HAP-1 (cell line): ENCODE measurements around the gene ITIH6.
"Not testable (repeated sequence)": the region's sequence is repeated elsewhere in the genome, so short reads cannot be mapped to it uniquely, and the experiment has no call there.

Experiments used
- DNase-seq, 2 experiments: peaks; one replicate each; pipeline ENCODE4 v3.0.0-alpha.2; 2016 to 2020; ENCODE audit warnings: low spot score in 2 of 2
- H3K27me3 ChIP-seq: fragments of 250-450 bp; sonication (Bioruptor Pico); 2 replicates; pipeline ENCODE4 v1.5.1; 2020; ENCODE audit warnings: low read depth, mild to moderate bottlenecking, moderate library complexity
- H3K36me3 ChIP-seq: fragments of 250-450 bp; sonication (Bioruptor Pico); replicated peaks from 2 replicates; pipeline ENCODE4 v1.5.1; 2020; ENCODE audit warnings: mild to moderate bottlenecking
- H3K4me1 ChIP-seq: fragments of 250-450 bp; sonication (Bioruptor Pico); 2 replicates; pipeline ENCODE4 v1.5.1; 2020; ENCODE audit warnings: mild to moderate bottlenecking
- H3K4me3 ChIP-seq: fragments of 250-450 bp; sonication (Bioruptor Pico); 2 replicates; pipeline ENCODE4 v1.5.1; 2020; ENCODE audit warnings: mild to moderate bottlenecking, moderate library complexity
- H3K9me3 ChIP-seq: fragments of 250-450 bp; sonication (Bioruptor Pico); 2 replicates; pipeline ENCODE4 v1.5.1; 2020; ENCODE audit warnings: mild to moderate bottlenecking, moderate library complexity
- in situ Hi-C: fragments of 300-500 bp; cut with MboI; formaldehyde crosslinking; loops from 3 replicates; pipeline ENCODE4 v1.14.3; 2020; ENCODE audit warnings: low sequenced_read_pairs, inconsistent platforms, mixed read lengths

The ITIH6 gene

DNA sequence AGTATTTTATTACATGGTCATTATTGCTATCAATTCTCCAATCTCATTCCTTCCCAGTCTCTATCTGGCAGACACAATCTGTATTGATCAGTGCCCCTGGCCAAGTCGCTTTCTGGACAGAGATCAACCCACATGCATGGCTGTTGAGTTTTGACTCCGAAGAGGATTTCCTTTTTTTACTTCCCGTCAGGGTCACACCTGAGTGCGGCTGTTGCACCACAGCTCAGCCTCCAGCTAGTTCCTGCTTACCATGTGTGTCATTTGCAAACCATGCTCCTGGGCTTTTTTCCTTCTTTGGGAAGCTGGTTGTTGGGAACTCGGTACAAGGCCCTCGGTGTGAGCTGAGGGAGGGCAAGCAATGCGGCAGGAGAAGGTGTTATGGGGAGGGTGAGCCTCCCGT, 21.1 kb upstream of the ITIH6 start:
- in situ Hi-C loops: loop anchor here (25.0 kb wide), 1 partner anchor 457 kb away; the partner anchor contains the start of gene WNK3
- no peak for DNase-seq
- Histone ChIP-seq H3K4me1 (peaks cover 5% of the 10 kb centered on the region), H3K27me3 (no peaks in the 10 kb centered on the region), H3K4me3 (no peak overlapping the region), H3K36me3 (peaks cover 21% of the 10 kb centered on the region), H3K9me3 (no peaks in the 10 kb centered on the region; the same call in 1 of the 2 replicates)

DNA sequence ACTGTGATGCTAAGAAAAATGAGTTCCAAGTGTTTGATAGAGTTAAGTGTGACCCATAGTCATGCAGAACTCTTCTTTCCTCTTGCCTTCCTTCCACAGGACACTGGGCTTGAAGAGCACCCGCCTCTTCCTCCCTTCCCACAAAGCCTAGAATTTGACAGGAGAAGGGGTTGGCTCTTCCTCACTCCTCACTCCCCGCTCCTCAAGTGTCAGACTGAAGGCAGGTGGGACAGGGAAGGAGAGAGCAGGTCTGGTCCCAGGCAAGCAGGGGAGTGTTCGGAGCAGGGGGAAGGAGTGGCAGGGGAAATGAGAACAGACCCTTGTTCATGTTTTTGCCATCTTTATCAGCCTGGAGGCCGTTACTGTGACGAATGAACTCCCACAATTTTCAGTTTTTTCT, 20.2 kb upstream of the ITIH6 start:
- Histone ChIP-seq H3K4me1 (peaks cover 5% of the 10 kb centered on the region), H3K4me3 (no peak overlapping the region), H3K36me3 (peaks cover 31% of the 10 kb centered on the region), H3K9me3 (no peaks in the 10 kb centered on the region; the same call in 1 of the 2 replicates), H3K27me3 (no peaks in the 10 kb centered on the region)
- DNase-seq: no peak
- in situ Hi-C loops: loop anchor here (25.0 kb wide), 1 partner anchor 456 kb away; the partner anchor contains the start of gene WNK3

- in situ Hi-C loops: loop anchor here (25.0 kb wide), 1 partner anchor 455 kb away; the partner anchor contains the start of gene WNK3
- DNase-seq: no peak
Observed at GRCh38 chrX:54817220-54817820, 19.3 kb upstream of the ITIH6 start.

DNA sequence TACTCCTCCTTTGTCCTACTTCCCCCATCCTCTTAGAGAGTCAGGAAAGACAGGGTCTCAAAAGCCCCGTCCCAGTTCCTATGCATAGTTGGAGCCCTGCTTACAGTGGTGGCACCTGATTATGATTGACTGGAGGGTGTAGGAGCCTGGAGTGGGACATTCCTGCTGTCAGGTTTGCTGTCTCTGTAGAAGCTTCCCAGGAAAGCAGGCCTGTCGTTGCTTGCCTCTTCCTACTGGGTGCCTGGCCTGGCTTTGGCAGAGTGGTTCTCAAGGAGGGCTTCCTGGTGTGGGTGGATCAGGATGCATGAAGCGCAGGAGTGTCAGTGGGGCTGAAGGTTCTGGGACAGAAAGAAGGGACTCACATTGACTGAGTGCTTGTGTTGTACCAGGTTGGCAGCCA, 14.3 kb upstream of the ITIH6 start:
- DNase-seq: no peak
- Histone ChIP-seq H3K4me1 (peaks cover 13% of the 10 kb centered on the region), H3K4me3 (no peak overlapping the region), H3K27me3 (no peaks in the 10 kb centered on the region), H3K36me3 (peaks cover 68% of the 10 kb centered on the region), H3K9me3 (no peaks in the 10 kb centered on the region)
- in situ Hi-C loops: loop anchor here (25.0 kb wide), 1 partner anchor 450 kb away; the partner anchor contains the start of gene WNK3

More at GRCh38 chrX:54817220-54817820, 19.3 kb upstream of the ITIH6 start:
- H3K9me3 ChIP-seq: no peaks in the 10 kb centered on the region; the same call in 1 of the 2 replicates
- peaks cover 40% of the 10 kb centered on the region for H3K36me3 ChIP-seq
- H3K27me3 ChIP-seq: no peaks in the 10 kb centered on the region
- peaks cover 5% of the 10 kb centered on the region for H3K4me1 ChIP-seq
- no peak overlapping the region for H3K4me3 ChIP-seq

DNA sequence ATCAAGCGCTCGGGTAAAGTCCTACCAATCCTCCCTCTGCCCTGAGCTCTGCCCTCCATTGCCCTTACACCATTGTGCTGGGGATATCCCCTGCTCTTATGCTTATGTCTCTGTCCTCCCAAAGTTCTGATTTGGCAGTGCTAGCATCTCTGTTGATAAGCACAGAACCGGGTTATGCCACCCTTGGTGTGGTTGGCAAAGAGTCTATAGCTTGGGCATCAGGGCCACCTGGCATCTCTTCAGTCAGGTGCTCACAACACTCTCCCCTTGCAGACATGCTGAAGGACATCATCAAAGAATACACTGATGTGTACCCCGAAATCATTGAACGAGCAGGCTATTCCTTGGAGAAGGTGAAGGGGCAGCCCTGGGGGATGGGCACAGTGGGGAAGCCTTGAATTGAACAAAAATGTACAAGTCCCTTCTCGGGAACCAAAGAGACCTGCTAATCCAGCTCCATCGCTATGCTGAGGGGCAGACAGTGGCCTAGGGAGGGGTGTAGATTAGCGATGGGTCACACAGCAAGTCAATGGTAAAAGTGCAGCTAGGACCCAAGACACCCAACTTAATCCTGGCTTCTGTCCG, 13.3 kb upstream of the ITIH6 start:
- H3K4me1 ChIP-seq: peaks cover 15% of the 10 kb centered on the region
- H3K36me3 ChIP-seq: peaks cover 68% of the 10 kb centered on the region
- H3K27me3 ChIP-seq: 0 out of 2 replicates have a peak, but pooled peaks cover 2% of the 10 kb centered on the region
- in situ Hi-C loops: loop anchor here (25.0 kb wide), 1 partner anchor 449 kb away; the partner anchor contains the start of gene WNK3
- H3K4me3 ChIP-seq: no peak overlapping the region
- H3K9me3 ChIP-seq: no peaks in the 10 kb centered on the region
- DNase-seq: no peak

GRCh38 chrX:54810532-54810931, 12.5 kb upstream of the ITIH6 start:
- Histone ChIP-seq H3K36me3 (peaks cover 60% of the 10 kb centered on the region), H3K4me1 (peaks cover 15% of the 10 kb centered on the region), H3K9me3 (no peaks in the 10 kb centered on the region), H3K27me3 (0 out of 2 replicates have a peak, but pooled peaks cover 4% of the 10 kb centered on the region), H3K4me3 (no peak overlapping the region)
- no peak for DNase-seq
- in situ Hi-C loops: loop anchor here (25.0 kb wide), 1 partner anchor 448 kb away; the partner anchor contains the start of gene WNK3

DNA sequence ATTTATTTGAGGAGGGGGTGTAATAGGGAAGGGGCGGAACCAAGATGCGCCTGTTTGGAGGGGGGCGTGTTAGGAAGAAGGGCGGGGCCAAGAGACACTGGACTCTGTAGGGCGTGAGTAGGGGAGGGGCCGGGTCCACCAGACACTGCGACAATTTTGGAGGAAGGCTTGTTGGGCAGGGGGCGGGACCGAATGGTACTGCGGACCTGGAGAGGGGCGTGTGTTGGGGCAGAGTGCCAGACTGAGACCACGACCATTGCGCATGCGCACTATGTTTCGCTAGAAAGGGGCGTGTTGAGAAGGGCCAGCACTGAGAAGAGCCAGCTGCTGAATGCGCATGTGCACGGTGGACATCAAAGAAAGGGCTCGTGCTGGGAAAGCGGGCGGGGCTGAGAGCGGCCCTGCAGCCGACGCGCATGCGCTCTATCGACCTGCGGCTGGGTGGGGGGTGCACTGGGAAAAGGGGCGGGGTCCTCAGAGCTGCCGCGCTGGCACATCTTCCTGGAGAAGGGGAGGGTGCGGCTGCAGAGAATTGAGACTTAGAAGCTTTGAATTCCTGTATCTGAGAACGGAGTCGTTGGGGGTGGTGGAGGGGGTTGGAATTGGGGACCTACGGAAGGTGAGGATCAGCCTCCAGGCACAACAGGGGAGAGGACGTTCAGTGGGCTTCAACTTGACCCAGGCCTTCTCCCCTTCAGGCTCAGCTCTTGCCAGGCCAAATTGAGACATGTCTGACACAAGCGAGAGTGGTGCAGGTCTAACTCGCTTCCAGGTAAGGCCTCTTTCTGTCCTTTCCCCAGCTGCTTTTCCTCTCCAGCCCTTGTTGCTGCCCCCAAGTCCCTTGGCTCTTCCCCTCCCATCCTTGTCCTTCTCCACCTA, 10.8 kb upstream of the ITIH6 start:
- Histone ChIP-seq H3K27me3 (0 out of 2 replicates have a peak, but pooled peaks cover 4% of the 10 kb centered on the region), H3K36me3 (peaks cover 43% of the 10 kb centered on the region), H3K4me1 (peaks cover 9% of the 10 kb centered on the region), H3K9me3 (no peaks in the 10 kb centered on the region), H3K4me3 (peak overlapping the region; percentile 58)
- peak; percentile 97 to 99 for DNase-seq
- in situ Hi-C loops: loop anchor here (25.0 kb wide), 1 partner anchor 447 kb away; the partner anchor contains the start of gene WNK3

DNA sequence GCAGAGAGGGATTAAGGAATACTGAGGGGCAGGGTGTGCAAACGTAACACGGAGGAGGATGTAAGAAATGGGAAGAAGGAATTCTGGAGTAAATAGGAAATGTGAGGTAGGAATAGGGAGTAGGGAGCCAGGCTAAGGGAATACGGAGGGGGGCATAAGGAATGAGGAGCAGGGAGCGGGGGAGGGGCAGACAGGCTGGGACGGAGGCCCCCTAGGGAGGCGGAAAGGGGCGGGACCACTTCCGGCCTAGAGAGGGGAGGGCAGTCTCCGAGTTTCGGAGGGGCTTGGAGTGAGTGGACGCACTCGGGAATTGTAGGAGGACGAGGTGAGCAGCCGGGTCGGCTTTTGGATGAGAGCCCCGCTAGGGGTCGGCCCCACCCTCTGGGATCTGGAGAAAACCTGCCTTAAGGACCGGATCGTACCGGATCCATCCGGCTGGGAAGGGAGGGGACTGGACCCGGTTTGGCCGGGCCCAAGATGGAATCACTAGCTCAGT, 10.1 kb upstream of the ITIH6 start:
- Histone ChIP-seq H3K27me3 (0 out of 2 replicates have a peak, but pooled peaks cover 4% of the 10 kb centered on the region), H3K9me3 (no peaks in the 10 kb centered on the region), H3K4me1 (peaks cover 9% of the 10 kb centered on the region), H3K4me3 (peak overlapping the region; percentile 58), H3K36me3 (peaks cover 36% of the 10 kb centered on the region)
- DNase-seq: peak; percentile 69 to 93
- in situ Hi-C loops: loop anchor here (25.0 kb wide), 1 partner anchor 446 kb away; the partner anchor contains the start of gene WNK3

- in situ Hi-C loops: loop anchor here (25.0 kb wide), 1 partner anchor 445 kb away; the partner anchor contains the start of gene WNK3
- DNase-seq: peak; percentile 24 to 74
- Histone ChIP-seq H3K4me3 (peak within 1 kb of the TSS; percentile 58), H3K36me3 (peaks cover 31% of the 10 kb centered on the region), H3K27me3 (0 out of 2 replicates have a peak, but pooled peaks cover 4% of the 10 kb centered on the region), H3K9me3 (no peaks in the 10 kb centered on the region), H3K4me1 (peaks cover 9% of the 10 kb centered on the region)
Observed at GRCh38 chrX:54807524-54808108, 9.6 kb upstream of the ITIH6 start, which contains the start of gene MAGED2. MAGED2 (plus strand) TSS chrX:54807745; CDS start chrX:54809332, 1,587 bp downstream.

- H3K36me3 ChIP-seq: no peaks in the 10 kb centered on the region
- H3K4me3 ChIP-seq: no peak overlapping the region
- no peaks in the 10 kb centered on the region for H3K9me3 ChIP-seq
- no peaks in the 10 kb centered on the region for H3K4me1 ChIP-seq
- in situ Hi-C loops: no loop called here
- no peak for DNase-seq
- no peaks in the 10 kb centered on the region for H3K27me3 ChIP-seq
Observed at GRCh38 chrX:54799046-54799445, 991 bp upstream of the ITIH6 start.

GRCh38 chrX:54794795-54795194, 3.3 kb downstream of the ITIH6 start:
- in situ Hi-C loops: no loop called here

DNA sequence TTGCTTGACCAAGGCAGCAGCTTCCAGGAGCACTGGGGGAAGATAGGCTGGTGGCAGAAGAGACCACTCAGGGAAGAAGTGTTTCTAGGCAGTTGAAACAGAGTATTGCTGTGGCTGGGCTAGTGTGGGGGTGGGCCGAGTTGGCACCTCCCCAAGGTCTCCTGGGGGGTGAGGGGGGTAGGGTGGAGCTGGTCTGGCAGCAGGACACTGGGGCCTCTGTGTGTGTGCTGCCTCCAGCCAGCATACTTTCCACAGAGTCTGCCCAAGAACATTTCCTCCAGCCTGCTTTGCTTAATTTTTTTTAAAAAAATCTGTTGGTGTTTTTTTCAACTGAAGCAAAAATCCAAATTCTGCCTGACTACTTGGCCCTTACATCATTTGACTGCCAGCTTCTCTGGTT, 4.0 kb downstream of the ITIH6 start:
- Histone ChIP-seq H3K27me3 (peaks cover 2% of the 10 kb centered on the region), H3K4me1 (no peaks in the 10 kb centered on the region), H3K9me3 (no peaks in the 10 kb centered on the region), H3K4me3 (no peak overlapping the region), H3K36me3 (no peaks in the 10 kb centered on the region)
- in situ Hi-C loops: no loop called here
- DNase-seq: no peak

More at GRCh38 chrX:54794795-54795194, 3.3 kb downstream of the ITIH6 start:
- no peak for DNase-seq
- Histone ChIP-seq H3K4me3 (no peak overlapping the region), H3K4me1 (no peaks in the 10 kb centered on the region), H3K9me3 (no peaks in the 10 kb centered on the region), H3K27me3 (peaks cover 2% of the 10 kb centered on the region), H3K36me3 (no peaks in the 10 kb centered on the region)

- H3K27me3 ChIP-seq, H3K9me3 ChIP-seq, H3K4me3 ChIP-seq, DNase-seq, H3K4me1 ChIP-seq, in situ Hi-C loops, H3K36me3 ChIP-seq: not testable (repeated sequence)
Observed at GRCh38 chrX:54789405-54789804, 8.7 kb downstream of the ITIH6 start.
